Measurements from ENCODE around the gene DLEC1.

DLEC1 gene

GRCh38 chr3:38149708-38150107 lies 110.7 kb downstream of the DLEC1 start:
- no peak overlapping the region for H3K9ac ChIP-seq
- no peaks in the 10 kb centered on the region for H3K4me1 ChIP-seq (ENCODE audit: low read depth, poor library complexity, severe bottlenecking)
- H3K36me3 ChIP-seq (ENCODE audit: insufficient read depth): no peaks in the 10 kb centered on the region
- H3K27me3 ChIP-seq (ENCODE audit: insufficient read depth, low read depth): no peaks in the 10 kb centered on the region
- H3K79me2 ChIP-seq (ENCODE audit: insufficient read depth, low read depth): no peaks in the 10 kb centered on the region
- TF ChIP-seq CTCF (conservative IDR thresholded peaks at IDR 0.05; ENCODE audit: low read depth, low read length): no peak
- no peak overlapping the region for H3K4me2 ChIP-seq
- H3K27ac ChIP-seq: no peak overlapping the region
- H3K4me3 ChIP-seq (IDR thresholded peaks at IDR 0.05; ENCODE audit: insufficient read depth, low read depth, low read length): no peak overlapping the region
- H4K20me1 ChIP-seq (ENCODE audit: insufficient read depth): no peaks in the 10 kb centered on the region
- no peak overlapping the region for H2AFZ ChIP-seq (ENCODE audit: low read depth)

- Histone ChIP-seq H3K36me3 (ENCODE audit: insufficient read depth) (no peaks in the 10 kb centered on the region), H3K79me2 (ENCODE audit: insufficient read depth, low read depth) (no peaks in the 10 kb centered on the region), H2AFZ (ENCODE audit: low read depth) (no peak overlapping the region), H3K27ac (no peak overlapping the region), H3K4me2 (no peak overlapping the region), H3K4me1 (ENCODE audit: low read depth, poor library complexity, severe bottlenecking) (no peaks in the 10 kb centered on the region), H3K27me3 (ENCODE audit: insufficient read depth, low read depth) (no peaks in the 10 kb centered on the region), H4K20me1 (ENCODE audit: insufficient read depth) (no peaks in the 10 kb centered on the region), H3K4me3 (IDR thresholded peaks at IDR 0.05; ENCODE audit: insufficient read depth, low read depth, low read length) (no peak overlapping the region), H3K9ac (no peak overlapping the region)
- TF ChIP-seq CTCF (conservative IDR thresholded peaks at IDR 0.05; ENCODE audit: low read depth, low read length): no peak
These were observed 111.9 kb downstream of the DLEC1 start for GRCh38 chr3:38150780-38151528.

- no peak overlapping the region for H3K27ac ChIP-seq
- H3K4me3 ChIP-seq (IDR thresholded peaks at IDR 0.05; ENCODE audit: insufficient read depth, low read depth, low read length): no peak overlapping the region
- no peak overlapping the region for H3K9ac ChIP-seq
- H3K36me3 ChIP-seq (ENCODE audit: insufficient read depth): no peaks in the 10 kb centered on the region
- no peaks in the 10 kb centered on the region for H4K20me1 ChIP-seq (ENCODE audit: insufficient read depth)
- no peak overlapping the region for H2AFZ ChIP-seq (ENCODE audit: low read depth)
- no peak for TF ChIP-seq CTCF (conservative IDR thresholded peaks at IDR 0.05; ENCODE audit: low read depth, low read length)
- no peak overlapping the region for H3K4me2 ChIP-seq
- H3K79me2 ChIP-seq (ENCODE audit: insufficient read depth, low read depth): no peaks in the 10 kb centered on the region
- no peaks in the 10 kb centered on the region for H3K4me1 ChIP-seq (ENCODE audit: low read depth, poor library complexity, severe bottlenecking)
- H3K27me3 ChIP-seq (ENCODE audit: insufficient read depth, low read depth): no peaks in the 10 kb centered on the region
These were observed 112.8 kb downstream of the DLEC1 start for GRCh38 chr3:38151667-38152265.

GRCh38 chr3:38152609-38153008 lies 113.6 kb downstream of the DLEC1 start:
- H2AFZ ChIP-seq (ENCODE audit: low read depth): no peak overlapping the region
- no peaks in the 10 kb centered on the region for H3K4me1 ChIP-seq (ENCODE audit: low read depth, poor library complexity, severe bottlenecking)
- H3K4me2 ChIP-seq: no peak overlapping the region
- H3K4me3 ChIP-seq (IDR thresholded peaks at IDR 0.05; ENCODE audit: insufficient read depth, low read depth, low read length): no peak overlapping the region
- no peak overlapping the region for H3K27ac ChIP-seq
- no peaks in the 10 kb centered on the region for H3K36me3 ChIP-seq (ENCODE audit: insufficient read depth)
- no peaks in the 10 kb centered on the region for H3K79me2 ChIP-seq (ENCODE audit: insufficient read depth, low read depth)
- no peaks in the 10 kb centered on the region for H4K20me1 ChIP-seq (ENCODE audit: insufficient read depth)
- H3K27me3 ChIP-seq (ENCODE audit: insufficient read depth, low read depth): no peaks in the 10 kb centered on the region
- no peak overlapping the region for H3K9ac ChIP-seq
- TF ChIP-seq CTCF (conservative IDR thresholded peaks at IDR 0.05; ENCODE audit: low read depth, low read length): no peak

Measured in KMS-11 (cell line).